GM19035 (cell line): Measurements from ENCODE around the gene COPB2.

Experiments used
- ATAC-seq: cut with Tn5 transposase; IDR thresholded peaks from one replicate; pipeline ENCODE4 v1.9.1; 2021; ENCODE audit not compliant: unreplicated experiment

COPB2 gene

GRCh38 chr3:139309880-139310279 lies 79.6 kb downstream of the COPB2 start:
- no peak for ATAC-seq

- ATAC-seq, result no peak
Measured at GRCh38 chr3:139309061-139309591, 80.3 kb downstream of the COPB2 start.

DNA sequence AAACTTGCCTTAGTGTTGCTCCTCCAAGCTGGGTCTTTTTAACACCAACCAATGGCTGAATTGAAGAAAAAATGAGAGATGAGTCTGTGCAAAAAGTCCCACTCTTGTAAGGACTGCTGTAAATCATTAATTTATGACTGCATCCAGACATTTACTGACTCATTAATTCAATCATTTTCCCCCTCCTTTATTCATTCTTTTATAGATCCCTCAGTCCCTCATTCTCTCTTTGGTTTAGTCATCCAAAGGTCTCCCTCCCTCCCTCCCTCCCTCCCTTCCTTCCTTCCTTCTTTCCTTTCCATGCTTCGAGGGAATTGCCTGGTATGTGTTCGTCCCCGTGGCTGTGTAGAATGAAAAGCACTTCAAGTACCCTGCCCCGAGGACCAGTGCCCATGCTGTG lies 80.9 kb downstream of the COPB2 start:
- no peak for ATAC-seq

DNA sequence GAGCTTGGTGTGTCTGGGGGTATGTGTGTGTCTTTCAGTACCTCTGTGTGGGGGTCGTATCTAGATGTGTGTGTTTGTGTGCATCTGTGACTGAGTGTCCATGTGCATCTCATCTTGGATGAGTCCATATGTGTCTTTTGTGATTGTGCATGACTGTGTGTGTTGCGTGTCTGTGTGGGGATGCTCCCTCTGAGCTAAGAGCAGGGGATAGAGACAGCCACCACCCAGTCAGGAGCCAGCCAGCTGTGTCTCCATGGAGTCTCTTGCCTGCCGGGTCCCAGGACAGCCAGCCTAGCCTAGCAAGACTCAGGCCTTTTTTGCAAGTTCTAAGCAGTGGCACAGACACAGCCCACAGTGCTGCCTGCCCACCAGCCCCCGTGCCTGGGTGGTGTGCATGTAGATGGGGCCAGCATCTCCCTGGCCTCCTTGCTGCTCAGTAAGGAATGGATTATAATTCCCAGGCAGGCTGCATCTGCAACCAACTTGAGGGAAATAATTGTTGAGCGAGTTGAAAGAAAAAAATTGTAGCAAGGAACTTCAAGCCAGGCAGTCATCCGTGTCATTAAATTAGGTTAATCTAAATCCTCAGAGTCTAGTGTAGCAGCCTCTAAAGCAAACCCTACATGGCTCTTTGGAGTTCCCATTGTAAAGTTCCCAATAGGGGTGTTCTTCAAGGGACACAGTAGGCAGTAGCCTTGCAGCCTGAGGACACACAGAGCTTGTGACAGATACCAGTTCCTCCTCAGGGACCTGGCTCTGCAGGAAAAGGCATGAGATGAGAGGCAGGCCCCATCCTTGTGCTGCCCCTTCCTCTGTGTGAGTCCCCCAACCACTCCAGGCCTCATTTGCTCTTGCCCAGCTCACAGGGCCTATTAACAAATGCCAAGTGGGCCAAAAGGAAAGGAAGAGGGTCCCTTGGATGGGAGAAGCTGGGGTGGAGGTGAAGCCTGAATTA lies 81.6 kb downstream of the COPB2 start:
- no peak for ATAC-seq
